ENCODE results near the gene ANKRD29.

ANKRD29 gene

DNA sequence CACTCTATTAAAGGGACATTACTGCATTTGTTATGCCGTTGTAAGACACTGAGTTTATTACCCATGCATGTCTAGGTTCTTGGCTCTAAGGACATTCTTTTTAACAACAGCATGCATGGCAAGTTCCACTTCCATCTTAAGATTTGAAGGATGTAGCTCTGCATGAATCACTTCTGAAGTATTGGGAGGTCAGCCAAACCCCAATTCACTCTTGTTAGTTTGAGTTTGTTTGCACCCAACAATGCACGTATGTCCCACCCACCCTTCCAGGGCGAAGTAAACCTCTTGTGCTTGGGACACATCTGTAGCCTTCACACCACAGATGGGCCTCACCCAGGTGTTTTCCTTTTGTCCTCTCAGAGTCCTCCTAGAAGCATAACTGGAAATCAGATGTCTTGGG, 21.0 kb upstream of the ANKRD29 start:
- DNase-seq, result no peak

DNA sequence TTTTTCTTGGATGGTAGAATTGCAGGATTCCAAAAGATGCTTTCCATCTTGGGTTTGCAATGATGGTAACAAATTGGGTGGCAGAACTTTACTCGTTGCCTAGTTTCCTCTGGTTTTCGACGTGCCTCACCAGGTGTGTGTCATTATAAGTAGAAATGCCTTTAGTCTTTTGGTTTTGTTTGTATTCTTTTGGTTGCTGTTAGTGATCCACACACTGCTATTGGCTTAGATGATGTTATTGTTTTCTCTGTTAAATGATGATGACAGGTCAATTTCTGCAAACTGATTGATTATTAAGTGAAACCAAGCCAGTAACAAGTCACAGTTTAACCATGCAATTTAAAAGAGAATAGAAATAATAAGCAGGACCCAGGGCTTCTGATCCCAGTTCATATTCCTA, 20.4 kb upstream of the ANKRD29 start:
- no peak for DNase-seq

DNA sequence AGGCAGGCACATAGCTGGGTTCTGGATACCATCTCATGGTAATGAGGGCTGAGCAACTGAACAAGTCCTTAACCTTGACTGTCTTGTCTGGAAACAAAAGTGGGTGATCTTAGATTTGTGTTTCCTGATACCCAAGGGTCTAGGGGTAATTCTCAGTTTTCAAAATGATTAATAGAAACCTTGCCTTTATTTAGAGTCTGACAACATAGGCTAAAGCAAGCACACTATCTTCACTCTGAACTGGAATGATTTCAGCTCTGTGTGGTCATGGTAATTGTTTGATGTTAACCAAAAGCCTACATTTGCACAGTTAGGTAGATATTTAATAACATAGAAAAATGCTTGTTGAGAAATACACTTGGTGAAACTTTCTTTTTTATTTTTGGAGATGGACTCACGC, 19.8 kb upstream of the ANKRD29 start:
- no peak for DNase-seq

DNA sequence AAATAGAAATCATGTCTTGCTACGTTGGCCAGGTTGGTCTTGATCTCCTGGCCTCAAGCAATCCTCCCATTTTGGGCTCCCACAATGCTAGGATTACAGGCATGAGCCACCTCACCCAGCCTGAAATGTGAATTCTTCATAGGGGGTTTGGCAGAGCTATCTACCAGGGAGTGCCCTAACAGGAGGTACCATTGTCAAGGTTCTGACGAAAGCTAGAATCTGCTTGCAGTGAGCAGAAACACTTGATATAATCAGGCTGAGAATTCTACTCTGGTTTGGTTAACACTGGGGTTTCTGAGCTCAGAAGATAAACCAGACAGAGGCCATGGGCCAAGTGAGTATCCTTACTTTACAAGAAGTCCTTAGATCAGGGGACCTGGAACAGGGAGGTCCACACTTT, 19.3 kb upstream of the ANKRD29 start:
- DNase-seq, result no peak

DNA sequence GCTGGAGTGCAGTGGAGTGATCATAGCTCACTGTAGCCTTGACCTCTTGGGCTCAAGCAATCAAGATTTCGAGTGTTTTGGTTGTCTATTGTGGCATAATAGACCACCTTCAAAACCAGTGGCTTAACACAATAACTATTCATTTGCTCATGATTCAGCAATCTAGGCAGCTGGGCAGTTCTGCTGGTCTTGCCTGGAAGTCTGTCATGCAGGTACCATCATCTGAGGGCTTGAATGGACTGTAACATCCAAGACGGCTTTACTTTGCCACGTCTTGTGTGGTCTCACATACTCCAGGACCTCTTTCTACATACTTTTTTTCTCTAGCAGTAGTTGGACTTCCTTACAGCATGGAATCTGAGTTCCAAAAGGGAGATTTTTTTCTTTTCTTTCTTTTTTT, 13.2 kb upstream of the ANKRD29 start:
- DNase-seq, result no peak

DNA sequence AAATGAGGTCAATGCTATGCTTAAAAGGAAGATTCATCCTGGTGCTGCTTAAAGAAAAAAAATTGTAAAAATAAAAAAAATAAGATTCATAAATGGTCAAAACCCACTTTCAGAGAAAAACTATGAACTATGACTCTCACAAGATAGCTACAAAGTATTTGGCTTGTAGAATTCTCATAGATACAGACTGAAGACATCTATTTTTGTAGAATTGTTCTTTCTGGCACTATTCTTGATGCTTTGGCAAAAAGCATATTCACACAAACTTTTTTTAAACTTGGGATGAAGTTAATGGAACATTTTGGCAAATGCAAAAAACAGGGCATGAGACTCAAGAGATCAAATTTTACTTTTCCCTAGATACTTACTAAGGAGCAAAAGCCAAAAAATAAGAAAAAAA, 12.5 kb upstream of the ANKRD29 start:
- DNase-seq, result no peak

DNA sequence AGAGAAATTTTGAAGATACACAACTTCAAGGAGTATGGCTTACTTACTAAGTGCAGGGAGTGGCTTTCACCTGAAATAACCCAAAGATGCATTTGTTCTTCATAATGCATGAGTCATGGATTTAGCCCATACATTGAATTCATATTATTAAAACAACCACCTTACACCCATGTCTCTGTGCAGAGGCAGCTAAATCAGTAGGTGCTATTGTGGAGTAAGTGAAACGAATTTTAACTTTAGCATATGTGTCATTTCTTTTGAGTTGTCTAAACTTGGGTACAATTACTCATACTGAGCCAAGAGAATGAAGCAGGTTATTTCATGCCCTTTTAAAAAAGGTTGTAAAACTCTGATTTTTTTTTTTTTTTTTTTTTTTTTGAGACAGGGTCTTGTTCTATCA, 11.0 kb upstream of the ANKRD29 start:
- DNase-seq, result no peak

DNA sequence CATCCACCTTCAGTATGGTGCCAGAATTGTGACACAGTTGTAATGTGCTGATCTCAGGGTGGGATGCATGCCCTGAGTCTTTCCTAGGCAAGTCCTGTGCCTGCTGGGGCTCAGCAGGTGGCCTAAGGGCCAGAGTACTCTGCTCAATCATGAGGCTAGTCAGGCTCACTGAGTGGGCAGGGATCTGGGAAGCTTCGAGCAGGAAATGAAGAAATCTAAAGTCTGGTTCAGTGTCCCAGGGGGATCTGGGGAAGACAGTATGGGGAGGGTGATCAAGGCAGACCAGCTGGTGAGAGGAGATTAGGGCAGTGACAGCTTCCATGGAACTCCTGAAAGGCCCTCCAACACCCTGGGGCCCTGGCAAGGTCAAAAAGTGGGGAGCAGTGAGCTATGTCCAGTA, 8.9 kb upstream of the ANKRD29 start:
- DNase-seq, result no peak

DNA sequence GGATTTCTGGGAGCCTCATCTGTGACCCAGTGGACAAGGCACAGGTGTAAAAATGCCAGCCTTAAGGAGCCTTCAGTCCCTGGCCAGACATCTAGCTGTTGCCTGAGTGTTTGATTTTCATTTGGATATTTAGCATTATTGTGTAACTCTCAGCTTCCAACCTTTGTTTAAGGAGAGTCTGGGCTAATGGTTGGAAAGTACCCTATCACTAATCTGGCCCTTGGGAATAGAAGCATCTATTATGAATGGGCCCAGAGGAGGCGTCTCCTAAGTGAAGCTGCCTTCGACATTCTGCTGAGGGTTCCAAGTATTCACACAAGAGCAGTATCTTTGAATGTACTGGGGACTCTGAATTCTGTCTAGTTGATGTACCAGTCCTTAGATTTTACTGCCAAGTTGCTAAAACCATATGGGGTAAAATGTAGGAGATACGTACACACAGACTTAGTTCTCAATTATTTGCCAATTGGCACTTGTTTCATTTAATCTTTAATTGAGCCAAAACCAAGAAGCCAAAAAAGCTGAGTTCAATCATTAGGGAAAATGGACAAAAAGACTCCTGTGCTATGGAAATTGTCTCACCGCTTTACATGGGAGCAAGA, 7.2 kb upstream of the ANKRD29 start:
- no peak for DNase-seq

DNA sequence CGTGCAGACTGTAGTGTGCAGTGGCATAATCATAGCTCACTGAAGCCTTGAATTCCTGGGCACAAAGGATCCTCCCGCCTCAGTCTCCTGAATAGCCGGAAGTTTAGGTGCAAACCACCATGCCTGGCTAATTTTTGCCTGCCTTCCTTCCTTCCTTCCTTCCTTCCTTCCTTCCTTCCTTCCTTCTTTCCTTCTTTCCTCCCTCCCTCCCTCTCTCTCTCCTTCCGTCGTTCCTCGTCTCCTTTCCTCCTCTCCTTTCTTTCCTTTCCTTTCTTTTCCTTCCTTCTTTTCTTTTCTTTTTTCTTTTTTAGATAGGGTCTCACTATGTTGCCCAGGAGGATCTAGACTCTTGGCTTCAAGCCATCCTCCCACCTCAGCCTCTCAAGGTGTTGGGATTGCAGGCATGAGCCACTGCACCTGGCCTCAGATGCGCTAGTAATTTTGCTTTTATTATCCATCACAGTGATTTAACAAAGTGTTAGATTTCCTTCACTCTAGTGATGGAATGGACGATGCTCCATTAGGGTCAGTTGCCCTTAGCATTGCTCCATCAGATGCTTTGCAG, 6.6 kb upstream of the ANKRD29 start:
- DNase-seq, result no peak

DNA sequence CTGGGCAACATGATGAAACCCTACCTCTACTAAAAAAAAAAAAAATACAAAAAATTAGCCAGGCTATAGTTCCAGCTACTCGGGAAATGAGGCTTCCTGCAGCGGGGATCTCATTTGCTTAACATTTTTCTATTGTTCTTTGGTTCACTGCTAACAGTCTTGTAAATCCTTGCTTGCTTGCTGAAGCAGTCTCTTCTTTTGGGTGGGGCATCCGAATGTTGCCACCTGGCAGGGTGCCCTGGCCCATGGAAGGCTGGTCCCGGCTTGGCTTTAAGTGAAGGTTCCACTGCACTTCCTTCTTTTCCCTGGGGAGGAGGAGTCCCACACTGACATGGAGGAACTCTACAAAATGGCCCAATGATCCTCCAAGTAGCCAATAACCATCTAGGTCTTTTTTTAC, 6.0 kb upstream of the ANKRD29 start:
- DNase-seq, result no peak

DNA sequence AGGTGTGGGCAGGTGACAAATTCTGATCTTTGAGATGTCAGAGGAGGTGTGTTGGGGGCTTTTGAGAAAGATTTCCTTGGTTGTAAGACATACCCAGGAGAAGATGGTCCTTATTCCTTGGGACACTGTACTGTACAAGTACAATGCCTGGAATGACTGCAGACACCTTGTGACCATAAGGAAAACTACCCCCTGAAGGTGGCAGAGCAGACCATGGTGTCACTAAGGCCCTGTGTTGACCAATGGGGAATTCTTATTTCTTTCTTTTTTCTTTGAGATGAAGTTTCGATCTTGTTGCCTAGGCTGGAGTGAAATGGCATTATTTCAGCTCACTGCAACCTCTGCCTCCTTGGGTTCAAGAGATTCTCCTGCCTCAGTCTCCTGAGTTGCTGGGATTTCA, 4.4 kb upstream of the ANKRD29 start:
- DNase-seq, result peak; percentile 2

DNA sequence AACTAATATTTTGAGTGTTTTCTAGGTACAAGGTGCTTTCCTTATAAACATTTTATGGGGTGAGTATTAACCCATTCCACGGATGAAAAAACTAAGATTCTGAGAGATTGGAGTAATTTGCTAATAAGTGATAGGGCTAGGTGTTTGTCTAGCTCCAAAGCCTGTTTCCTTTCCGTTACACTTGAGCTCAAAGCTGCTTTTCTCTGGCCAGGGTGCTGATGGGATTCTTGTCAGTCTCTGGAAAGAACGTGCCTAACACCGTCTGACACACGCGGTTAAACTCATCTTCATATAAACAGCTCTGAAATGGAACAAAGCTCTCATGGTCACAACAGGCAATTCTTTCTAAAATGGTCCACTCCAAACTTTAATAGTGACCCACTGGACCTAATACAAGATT, 2.0 kb upstream of the ANKRD29 start:
- no peak for DNase-seq

DNA sequence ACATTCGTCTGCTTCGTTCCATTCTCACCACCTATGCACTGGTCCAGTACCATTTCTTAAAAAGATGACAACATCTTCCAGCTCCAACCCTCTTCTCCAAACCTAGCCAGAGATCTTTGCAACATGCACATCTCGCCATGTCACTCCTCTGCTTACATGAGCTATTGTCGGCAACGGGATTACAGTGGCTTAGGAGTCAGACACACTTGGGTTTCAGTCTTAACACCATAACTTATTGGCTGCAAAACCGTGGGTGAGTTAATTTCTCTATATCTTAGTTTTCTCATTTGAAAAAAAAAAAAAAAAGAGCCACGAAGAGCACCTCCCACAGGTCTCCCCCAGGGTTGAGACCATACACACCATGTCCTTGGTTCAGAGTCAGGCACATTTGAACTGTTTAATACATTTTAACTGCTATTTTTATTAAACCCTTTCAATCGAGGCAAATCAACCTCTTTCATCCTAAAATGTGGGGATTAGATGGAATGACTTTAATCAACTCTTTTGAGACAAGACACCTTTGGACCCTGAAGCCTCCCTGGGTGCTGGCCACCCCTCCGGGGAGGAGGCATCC, 889 bp downstream of the ANKRD29 start:
- DNase-seq, result peak; percentile 27

DNA sequence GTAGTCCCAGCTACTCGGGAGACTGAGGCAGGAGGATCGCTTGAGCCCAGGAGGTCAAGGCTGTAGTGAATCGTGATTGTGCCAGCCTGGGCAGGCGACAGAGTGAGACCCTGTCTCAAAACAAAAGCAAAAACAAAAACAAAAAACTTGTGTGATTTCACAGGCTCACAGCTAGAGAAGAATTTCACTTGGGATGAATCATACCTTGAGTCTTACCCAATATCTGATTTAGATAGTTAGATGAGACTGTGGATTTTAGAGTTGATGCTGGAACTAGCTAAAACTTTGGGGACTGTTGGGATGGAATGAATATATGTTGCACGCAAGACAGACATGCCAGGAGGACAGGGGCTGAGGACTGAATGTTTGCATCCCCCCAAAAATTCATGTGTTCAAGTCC, 4.4 kb downstream of the ANKRD29 start:
- DNase-seq, result no peak

DNA sequence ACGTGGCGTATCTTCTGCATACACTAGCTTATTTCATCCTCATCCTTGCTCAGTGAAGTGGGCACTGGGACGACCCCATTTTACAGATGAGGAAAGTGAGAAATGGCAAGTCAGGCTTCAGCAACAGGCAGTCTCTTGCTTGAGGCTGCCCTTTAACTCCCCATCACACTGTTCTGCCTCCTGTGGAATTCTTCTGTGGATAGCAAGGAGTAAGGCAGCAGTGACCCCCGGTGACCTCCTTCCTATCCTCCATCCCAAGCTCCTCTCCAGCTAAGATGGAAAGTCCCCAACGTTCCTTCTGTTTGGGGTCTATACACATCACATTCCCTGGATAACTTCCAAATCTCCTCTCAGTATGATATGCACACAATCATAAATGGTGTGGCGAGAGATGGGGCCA, 10.5 kb downstream of the ANKRD29 start:
- DNase-seq, result no peak

DNA sequence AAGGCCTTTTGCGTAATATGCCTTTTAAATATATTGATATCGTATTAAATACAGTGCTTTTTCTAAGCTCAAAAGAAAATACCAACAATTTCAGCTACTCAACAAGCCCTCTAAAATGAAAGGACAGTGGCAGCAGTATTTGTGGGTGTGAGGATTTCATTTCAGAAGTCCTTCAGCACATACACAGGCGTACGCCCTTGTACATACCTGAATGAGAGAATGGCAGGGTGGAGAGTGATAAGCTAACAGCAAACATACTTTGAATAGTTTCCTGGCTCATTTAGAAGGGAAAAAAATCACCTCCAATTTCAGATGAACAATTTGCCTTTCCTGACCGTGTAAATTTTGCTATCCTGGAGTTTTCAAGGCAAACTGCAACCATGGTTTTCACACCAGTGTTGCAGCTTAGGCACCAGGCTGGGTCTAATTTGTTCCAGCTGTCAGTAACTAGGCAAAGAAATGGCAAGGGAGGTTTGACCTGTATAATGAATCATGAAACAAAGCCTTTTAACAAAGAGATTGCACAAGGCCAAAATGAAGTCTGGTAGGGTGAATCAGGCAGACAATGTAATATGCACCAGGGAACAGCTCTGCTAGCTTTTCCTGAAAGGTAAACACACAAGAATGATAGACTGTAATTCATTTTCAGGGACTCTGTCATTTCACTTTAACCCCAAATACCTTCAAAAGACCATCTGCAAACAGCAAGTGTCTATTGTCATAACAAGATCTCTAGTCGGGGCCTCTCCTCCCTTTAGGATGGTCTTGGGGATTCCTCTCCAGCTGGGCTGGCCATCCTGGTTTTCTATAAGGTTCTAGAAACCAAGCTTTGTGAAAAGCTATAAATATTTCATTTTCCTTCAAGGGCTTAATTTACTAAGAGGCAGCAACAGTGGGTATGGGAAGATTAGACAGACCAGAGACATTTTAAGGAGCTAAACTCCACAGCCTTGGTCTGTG, 11.5 kb downstream of the ANKRD29 start:
- no peak for DNase-seq

DNA sequence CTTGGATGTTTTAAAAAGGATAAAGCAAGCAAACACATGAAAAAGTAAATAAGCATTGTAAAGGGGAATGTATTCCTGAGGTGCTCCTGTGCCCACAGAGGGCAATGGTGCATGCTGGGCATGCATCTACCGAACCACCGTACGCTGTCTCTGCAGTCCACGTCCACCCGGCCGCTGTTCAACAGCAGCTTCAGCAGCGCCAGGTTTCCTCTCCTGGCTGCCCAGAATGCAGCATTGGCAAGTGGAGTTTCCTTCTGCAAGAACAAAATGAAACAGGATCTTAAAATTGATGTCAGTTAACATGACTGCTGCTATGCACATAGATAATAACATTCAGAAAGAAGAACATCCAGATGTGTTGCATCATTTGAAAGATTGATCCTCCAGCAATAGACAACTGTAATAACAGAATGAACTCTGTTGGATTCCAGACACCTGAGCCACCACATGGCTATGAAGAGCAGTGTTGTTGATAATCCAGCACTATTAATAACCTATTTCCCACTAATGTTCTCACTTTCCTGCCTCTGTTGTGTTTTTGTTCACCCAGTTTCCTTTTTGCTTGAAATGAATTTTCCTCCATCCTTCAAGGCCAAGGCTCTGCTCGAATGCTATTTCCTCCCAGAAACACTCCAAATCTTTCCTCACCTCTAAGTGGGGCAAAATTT, 13.6 kb downstream of the ANKRD29 start:
- DNase-seq, result no peak

DNA sequence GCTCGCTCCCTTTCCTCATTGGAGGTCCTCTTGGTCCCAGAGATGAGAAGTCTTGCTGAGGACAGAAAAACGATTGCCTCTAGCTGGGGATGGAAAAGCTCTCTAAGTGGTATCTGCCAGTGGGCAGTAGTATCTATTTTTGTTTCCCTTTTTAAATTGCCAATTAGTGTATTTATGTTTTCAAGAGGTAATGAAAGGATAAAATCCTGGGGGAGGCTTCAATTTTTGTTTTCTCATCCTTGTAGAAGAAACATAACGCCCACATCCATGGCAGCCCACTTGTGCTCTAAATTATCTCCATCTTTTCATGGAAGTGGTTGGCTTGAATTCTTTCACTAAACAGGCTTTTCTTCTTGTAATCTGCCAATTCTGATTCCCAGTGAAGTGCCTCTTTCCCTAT, 14.3 kb downstream of the ANKRD29 start:
- no peak for DNase-seq

DNA sequence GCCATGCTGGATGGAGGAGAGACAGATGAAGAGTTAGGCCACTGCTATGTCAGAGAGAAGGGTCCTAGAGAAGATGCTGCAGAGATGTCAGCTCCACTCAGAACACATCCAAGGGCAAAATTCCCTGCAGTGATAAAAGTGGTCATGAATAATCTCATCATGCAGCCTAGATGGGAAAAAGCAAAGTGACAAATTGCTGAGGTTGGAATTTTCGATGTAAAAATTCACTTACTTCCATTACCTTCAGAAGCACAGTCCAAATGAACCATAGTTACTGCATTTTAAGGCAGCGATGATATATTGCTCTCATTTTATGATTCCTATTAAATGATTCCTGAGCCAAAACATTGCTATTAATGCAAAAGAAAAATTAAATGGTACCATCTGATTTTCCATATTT, 16.4 kb downstream of the ANKRD29 start:
- no peak for DNase-seq

DNA sequence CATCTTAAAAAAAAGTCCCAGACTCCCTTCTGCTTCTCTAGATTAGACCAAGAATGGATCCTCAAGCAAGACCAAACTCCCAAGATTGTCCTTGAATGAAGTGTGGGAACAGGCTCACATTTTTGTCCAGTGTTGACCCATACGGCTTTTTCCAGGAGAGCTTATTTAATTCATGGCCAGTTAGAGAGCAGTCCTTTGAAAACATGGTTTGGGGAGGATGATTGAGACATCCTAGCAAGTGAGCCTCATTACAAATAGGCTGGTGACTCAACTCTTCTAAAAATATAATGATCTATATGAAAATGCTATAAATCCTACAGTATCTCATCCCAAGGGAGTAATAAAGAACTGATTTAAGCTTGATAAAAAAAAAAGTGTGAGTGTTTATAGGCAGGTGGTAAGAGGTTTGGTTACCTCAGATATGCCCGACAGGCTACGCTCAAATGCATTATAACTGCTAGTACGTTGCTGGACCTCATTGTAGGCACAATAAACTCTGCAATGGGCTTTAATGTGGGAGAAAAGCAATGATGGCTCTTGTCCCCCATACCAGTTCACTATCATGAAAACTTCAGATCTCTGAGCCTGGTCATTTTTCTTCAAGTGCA, 17.0 kb downstream of the ANKRD29 start:
- no peak for DNase-seq

DNA sequence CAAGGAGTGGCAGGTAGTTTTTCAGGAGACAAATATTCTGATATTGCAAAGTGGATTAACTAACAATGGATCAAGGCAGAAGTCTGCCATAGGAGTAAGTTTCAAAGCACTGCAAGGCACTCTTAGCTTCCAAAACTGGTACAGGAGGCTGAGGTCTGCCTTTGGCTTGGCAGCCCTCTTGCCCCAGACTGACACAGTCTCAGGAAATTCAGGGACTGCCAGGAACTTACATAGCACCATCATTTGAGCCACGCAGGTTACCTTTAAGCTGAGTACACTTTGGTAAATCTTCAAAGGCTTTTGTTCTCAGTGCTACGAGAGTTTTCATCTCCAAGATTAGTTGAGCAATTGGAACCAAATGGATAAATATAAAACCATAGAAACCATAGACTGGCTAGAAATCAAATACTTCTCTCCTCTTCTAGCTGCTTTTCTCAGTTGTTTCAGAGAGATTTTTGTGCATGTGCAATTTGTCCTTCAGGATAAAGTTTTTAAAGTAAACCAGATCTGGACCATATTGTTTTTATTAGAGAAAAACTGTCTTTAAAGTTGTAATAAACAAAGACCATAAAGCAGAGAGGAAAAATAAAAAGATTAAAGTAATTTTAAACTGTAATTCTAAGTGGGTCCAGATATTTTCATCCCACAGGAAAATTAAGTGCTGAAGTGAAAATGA, 18.8 kb downstream of the ANKRD29 start:
- DNase-seq, result no peak

All from DMS53 (cell line).